CD4-positive, alpha-beta T cell treated with Interleukin-2 at 100 ng/mL for 4 hours (primary cell): ENCODE measurements around the gene HRH1.
"Not testable (repeated sequence)": the region's sequence is repeated elsewhere in the genome, so short reads cannot be mapped to it uniquely, and the experiment has no call there.

Experiments used
- DNase-seq: peaks from one replicate; pipeline ENCODE4 v3.0.0-alpha.2; 2020; ENCODE audit warnings: low spot score

The HRH1 gene

DNA sequence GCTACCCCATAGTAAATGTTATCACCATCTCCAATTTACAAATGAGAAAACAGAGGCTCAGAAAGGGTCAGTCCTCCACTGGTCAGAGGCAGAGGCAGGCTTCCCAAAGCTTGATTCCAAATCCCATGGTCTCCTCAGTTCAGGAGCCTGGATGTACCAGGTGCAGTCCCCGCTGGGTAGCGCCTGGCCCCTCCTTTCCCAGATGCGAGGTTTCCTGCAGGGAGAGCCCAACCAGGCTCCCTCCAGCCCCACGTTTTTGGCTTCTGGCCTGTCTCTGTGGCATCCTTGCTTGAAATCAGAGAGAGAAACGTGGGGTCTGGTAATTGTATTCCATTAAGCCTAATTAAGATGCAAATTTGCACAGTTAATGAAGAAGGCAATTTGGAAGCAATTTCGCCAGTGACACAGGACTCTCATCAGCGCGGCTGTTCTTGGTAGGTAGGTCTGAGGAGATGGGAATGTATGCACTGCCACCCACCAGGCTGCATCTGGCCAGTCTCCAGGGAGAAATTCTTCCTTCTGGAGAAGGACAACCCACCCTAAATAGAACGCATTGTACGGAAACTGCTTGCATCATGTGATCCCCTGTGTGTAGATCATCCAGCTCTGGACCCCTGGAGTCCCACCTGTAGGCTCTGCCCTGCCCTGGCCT is 50.5 kb downstream of the HRH1 start:
- DNase-seq: no peak

DNA sequence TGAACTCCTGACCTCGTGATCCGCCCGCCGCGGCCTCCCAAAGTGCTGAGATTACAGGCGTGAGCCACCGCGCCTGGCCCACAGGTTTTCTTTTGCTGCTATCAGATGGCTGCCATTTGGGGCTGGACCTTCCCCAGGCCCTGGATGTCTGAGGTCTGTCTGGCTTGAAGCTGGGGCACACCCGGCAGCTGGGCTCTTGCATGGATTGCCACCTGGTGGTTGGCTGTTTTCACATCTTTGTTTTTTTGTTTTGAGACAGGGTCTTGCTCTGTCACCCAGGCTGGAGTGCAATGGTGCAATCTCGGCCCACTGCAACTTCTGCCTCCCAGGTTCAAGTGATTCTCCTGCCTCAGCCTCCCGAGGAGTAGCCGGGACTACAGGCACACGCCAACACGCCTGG is 51.6 kb downstream of the HRH1 start:
- not testable (repeated sequence) for DNase-seq

- no peak for DNase-seq
Observed at GRCh38 chr3:11206316-11206715, 52.0 kb downstream of the HRH1 start.

GRCh38 chr3:11206953-11207352 is 52.7 kb downstream of the HRH1 start:
- no peak for DNase-seq

DNA sequence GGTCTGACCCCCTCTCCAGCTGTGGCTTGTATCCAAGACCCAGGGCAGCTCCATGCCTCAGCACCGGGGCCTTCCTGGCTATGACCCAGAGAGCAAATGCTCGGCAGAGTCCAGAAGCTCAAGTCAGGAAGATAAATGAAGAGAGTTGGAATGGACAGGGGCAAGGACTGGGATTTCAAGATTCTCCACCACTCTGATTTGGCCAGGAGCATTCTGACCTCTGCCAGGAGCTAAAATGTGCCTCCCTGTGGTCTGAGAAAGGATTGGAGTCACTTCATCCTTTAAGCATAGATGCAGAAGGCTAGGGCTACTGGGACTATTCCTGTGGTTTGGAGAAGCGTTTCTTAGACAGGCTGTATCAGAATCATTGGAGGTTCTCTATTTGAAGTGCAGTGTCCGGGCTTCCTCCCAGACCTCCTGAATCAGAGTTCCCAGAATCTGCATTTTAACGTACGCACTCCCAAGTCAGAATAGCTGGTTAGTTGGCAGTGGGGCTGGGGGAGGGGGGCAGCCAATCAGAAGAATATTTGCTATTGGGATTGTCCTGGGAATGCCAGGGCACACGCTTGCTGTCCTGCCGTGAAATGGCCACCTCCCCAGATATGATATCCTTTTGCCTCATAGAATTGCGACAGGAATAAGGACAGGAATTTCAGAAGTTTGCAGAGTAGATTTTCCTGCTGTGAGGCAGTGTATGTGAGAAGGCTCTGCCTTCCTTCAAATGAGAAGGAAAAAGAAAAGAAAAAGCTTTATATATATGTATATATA is 57.4 kb downstream of the HRH1 start:
- DNase-seq: no peak

DNA sequence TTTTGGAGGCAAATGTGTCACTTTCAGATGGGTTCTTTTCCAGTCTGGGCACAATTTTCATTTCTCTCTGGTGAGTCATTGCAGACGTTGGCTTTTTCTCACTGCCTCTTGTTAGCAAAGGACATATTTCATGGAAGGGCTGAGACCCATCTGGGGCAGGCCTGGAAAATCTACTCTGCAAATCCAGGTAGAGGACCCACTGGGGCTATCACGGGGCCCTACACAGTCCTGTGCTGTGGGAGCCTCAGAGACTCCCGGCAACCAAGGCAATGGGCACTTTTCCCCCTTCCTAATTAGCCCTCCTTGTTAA is 58.0 kb downstream of the HRH1 start:
- no peak for DNase-seq

GRCh38 chr3:11212784-11213183 is 58.5 kb downstream of the HRH1 start:
- no peak for DNase-seq

GRCh38 chr3:11213810-11214450 is 59.6 kb downstream of the HRH1 start:
- no peak for DNase-seq

DNA sequence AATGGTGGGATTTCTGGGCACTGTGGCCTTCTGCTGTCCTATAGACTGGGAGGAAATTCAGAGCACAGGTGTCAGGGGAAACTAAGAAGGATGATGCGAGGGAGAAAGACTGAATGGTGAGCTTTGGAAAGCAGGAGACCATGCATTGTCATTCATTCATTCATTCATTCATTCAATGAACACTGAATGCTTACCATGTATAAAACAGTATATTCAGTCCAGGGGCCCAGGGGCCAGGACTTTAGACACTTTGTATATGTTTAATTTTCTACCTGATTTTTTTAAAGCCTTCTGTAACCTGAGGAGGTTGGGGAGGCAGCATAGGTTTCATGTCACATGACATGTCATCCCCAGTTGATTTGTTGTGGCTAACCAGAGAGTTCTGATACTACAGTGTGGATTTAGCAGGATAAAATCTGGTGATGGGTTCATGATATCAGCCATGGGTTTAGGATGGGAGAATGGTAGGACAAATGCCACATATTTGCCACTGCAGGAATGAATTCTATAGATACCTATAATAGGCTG is 60.2 kb downstream of the HRH1 start:
- no peak for DNase-seq

GRCh38 chr3:11217370-11217769 is 63.1 kb downstream of the HRH1 start:
- not testable (repeated sequence) for DNase-seq

DNA sequence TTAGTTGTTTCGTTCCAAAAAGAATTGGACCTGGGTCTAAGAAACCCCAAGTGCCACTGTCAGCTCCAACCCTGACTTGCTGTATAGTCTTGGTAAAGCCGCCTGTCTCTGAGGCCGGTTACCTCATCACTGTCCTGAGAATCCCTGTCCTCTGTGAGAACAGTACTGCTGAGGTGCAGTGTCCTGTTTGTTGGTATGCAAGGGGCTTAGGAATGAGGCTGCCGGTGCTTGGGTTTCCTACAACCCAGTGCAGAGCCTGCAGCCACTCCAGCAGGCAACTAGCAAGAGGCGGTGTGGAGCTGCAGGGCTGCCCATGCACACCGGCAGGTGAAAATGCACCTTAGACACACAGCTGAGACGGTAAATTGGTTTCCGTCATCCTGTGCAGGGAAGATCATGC is 65.9 kb downstream of the HRH1 start:
- DNase-seq: no peak

DNA sequence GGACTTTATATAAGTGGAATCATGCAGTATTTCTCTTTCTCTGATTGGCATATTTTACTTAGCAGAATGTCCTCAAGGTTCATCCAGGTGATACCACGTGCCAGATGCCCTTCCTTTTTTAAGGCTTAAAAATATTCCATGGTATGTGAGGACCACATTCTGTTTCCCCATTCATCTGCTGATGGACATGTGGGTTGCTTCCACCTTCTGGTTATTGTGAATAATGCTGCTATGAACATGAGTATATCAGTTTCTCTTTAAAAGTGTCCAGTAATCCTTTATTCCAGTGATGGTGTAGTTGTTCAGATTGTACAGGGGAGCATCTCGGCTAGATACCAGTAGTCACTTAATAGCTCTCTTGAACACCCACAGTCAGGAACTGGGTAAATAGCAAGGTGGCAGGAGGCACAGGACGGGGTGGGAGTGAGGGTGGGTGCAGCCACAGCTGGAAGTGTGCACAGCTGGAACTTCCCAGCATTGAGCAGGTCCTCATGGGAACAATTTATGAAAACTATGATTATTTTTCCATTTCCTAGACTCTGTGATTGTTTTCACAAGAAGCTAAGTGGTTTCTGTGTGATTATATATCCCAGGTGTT is 67.6 kb downstream of the HRH1 start:
- DNase-seq: no peak

DNA sequence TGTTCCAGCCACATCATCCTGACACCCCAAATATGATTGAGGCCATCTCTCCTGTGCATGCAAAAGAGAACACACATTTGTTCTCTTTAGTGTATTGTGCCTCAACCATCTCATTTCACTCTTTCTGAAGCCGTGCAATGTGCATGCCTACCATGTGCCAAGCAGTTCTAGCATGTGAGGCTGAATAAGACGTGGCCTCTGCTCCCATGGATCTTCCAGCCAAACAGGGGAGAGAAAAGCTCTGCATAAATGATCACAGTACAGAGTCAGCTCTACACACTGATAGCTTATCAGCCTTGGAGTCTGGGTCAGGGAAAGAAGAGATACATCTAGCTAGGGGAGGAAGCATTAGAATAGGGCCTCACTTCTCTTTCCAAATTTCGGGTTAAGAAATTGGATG is 69.7 kb downstream of the HRH1 start:
- DNase-seq: no peak

GRCh38 chr3:11224870-11225229 is 70.6 kb downstream of the HRH1 start:
- DNase-seq: no peak

DNA sequence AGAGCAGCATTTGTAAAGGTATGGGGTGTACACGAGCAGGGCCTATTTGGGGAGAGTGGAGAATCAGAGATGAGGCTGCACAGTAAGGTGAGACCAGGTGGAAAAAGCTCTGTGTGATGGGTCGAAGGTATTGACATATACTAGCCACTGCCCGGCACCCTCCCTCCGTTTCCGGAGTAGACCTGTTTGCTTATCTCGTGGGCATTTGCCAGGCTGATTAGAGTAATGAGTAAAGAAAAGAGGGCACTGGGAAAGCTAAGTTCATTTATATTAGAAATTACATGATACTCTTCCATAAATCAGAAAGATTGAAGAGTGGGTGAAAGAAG is 71.7 kb downstream of the HRH1 start:
- no peak for DNase-seq

DNA sequence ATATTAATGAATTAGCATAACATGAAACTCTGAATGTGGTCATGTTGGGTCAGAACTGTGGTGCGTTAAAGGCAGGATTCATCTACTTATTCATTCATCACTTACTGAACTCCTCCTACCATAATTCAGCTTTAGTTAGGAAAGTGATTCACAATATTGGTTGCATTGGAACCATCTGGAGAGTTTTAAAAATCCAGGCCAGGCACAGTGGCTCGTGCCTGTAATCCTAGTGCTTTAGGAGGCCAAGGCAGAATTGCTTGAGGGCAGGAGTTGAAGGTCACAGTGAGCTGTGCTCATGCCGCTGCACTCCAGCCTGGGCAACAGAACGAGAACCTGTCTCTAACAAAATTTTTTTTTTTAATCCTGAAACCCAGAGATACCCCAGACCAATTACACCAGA is 73.7 kb downstream of the HRH1 start:
- DNase-seq: no peak

GRCh38 chr3:11230125-11230524 is 75.8 kb downstream of the HRH1 start:
- no peak for DNase-seq

GRCh38 chr3:11230832-11231231 is 76.5 kb downstream of the HRH1 start:
- no peak for DNase-seq

- no peak for DNase-seq
Observed at GRCh38 chr3:11235385-11235784, 81.1 kb downstream of the HRH1 start.

GRCh38 chr3:11236588-11237461 is 82.5 kb downstream of the HRH1 start:
- peak; percentile 80 for DNase-seq

DNA sequence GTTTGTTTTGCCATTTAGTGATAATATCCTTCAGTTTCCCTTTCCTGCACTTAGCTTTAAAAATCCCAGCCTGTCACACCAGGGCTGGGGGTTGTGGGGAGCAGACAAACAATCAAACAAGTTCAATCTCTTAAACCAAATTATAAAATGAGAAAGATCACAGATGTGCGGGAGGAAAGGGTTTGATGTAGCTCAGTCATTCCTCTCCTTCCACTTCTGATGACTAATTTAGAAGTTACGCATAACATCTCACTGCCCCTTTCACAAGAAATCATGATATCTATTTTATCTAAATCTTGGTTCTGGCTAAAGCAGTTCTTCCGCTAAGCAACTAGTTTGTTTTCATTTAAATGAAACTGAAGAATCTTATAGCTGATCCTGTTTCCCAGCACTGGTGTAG is 83.8 kb downstream of the HRH1 start:
- no peak for DNase-seq

GRCh38 chr3:11238880-11239279 is 84.6 kb downstream of the HRH1 start:
- DNase-seq: no peak
